NCI-H82 treated with DMSO at 0.1 percent for 48 hours (cell line): ENCODE measurements around the gene NDUFB3.
"Not testable (repeated sequence)": the region's sequence is repeated elsewhere in the genome, so short reads cannot be mapped to it uniquely, and the experiment has no call there.

Source experiments
- DNase-seq: peaks from one replicate; lab custom pipeline; 2025; ENCODE audit not compliant: unreplicated experiment; lab: John Stamatoyannopoulos, UW

The NDUFB3 gene

DNA sequence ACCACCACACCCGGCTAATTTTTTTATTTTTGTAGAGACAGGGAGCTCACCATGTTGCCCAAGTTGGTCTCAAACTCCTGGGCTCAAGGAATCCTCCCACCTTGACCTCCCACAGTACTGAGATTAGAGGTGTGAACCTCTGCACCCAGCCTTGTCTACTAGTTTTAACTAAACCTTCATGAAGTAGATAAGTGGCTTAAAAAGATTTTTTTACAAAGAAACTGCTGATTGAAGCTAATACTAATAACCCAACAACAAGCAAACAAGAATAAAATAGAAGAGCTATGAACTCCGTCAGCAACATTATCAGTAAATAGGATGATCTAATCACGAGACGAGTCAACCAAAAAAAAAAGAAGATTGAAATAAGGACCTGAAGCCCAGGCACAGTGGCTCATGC, 18.8 kb downstream of the NDUFB3 start:
- DNase-seq = no peak

DNA sequence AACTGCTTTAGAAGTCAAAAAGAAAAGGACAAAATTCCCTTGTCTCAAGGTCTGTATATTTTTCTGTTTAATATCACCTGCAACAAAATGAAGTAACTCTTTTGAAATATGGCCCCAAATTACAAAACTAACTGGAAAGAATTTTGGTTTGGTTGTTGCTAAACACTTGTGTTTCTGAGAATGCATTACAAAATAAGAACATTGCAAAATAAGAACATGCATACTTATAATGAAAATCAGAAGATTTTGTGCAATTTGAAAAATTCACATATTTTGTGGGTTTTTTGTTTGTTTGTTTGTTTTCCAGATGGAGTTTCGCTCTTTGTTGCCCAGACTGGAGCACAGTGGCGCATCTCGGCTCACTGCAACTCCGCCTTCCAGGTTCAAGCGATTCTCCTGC, 21.8 kb downstream of the NDUFB3 start:
- no peak for DNase-seq

DNA sequence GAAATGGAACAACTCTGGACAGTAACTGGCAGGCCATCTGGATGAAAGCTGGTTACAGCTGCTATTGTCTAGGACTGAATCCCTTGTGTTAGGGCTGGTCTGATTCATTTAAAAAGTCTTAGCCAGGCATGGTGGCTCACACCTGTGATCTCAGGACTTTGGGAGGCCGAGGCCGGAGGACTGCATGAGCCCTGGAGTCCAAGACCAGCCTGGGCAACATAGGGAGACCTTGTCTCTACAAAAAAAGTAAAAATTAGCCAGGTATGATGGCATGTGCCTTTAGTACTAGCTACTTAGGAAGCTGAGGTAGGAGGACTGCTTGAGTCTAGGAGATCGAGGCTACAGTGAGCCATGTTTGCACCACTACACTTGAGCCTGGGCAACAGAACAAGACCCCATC, 28.7 kb downstream of the NDUFB3 start:
- no peak for DNase-seq

DNA sequence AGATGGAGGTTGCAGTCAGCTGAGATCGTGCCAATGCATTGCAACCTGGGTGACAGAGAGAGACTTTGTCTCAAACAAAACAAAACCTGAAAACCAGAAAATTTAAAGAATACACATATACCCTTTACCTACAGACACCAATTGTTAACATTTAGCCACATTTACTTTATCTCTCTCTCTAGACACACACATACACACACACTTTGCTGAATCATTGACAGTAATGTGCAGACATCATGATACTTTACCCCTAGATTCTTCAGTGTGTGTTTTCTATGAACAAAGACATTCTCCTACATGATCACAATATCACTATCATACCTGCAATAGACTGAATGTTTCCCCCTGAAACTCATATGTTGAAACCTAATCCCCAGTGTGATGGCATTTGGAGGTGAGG, 34.0 kb downstream of the NDUFB3 start:
- DNase-seq = no peak

DNA sequence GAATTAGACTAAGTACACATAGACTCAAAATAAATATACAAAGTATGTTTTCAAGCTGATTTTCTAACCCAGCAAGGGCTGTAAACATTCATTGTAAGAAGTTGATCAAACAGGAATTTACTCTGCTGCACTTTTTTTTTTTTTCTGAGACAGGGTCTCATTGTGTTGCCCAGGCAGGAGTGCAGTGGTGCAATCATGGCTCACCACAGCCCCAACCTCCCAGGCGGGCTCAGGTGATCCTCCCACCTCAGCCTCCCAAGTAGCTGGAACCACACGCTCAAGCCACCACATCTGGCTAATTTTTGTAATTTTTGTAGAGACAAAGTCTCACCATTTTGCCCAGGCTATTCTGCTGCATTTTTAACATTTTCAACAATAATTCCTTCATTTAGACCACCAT, 35.8 kb downstream of the NDUFB3 start:
- DNase-seq = no peak

DNA sequence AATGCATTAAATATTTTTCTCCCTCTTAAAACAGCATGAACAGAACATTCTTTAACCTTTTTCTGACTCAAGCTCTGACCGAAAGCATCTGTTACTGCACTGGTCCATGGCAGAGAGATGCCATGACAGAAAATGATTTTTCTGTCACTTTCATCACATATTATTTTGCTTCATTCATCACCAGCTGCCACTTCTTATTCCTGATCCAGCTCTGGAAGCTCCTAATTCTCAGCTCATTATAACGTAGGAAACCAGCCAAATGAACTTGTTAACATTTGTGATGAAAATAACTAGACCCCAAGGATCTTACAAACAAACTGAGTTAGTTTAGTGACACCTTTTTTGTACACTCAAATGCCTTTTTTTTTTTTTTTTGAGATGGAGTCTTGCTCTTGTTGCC, 36.5 kb downstream of the NDUFB3 start:
- no peak for DNase-seq

DNA sequence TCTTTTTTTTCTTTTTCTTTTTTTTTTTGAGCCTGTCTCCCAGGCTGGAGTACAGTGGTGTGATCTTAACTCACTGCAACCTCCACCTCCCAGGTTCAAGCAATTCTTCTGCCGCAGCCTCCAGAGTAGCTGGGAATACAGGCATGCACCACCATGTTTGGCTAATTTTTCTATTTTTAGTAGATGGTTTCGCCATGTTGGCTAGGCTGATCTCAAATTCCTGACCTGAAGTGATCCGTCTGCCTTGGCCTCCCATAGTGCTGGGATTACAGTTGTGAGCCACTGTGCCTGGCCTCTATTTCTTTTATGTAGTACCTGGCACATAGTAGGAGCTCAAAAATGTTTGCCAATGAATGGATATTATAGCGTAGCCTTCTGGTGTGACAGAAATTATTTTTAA, 37.4 kb downstream of the NDUFB3 start:
- DNase-seq = no peak

DNA sequence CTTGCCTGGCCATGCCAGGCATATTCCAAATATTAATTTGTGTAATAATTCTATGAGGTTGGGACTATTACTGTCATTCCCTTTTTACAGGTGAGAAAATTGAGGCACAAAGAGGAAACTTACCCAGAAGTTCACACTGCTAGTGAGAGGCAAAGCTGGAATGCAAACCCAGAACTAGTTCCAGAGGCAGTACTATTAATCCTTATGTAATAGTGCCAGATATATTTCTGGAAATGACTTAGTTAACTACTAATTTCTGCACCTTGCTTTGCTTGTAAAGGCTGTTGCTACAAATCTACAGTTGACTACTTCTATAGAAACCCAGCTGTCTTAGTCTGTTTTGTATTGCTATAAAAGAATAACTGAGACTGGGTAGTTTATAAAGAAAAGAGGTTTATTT, 38.8 kb downstream of the NDUFB3 start:
- no peak for DNase-seq

DNA sequence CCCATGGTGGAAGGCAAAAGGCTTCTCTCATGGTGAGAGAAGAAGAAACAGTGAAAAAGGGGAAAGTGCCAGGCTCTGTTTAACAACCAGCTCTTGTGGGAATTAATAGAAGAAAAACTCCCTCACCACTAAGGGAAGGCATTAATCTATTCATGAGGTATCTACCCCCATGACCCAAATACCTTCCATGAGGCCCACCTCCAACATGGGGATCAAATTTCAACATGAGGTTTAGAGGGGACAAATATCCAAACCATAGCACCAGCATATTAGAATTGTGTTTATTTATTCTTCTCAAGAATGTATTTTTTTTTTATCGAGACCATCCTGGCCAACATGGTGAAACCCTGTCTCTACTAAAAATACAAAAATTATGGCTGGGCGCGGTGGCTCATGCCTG, 39.3 kb downstream of the NDUFB3 start:
- no peak for DNase-seq

DNA sequence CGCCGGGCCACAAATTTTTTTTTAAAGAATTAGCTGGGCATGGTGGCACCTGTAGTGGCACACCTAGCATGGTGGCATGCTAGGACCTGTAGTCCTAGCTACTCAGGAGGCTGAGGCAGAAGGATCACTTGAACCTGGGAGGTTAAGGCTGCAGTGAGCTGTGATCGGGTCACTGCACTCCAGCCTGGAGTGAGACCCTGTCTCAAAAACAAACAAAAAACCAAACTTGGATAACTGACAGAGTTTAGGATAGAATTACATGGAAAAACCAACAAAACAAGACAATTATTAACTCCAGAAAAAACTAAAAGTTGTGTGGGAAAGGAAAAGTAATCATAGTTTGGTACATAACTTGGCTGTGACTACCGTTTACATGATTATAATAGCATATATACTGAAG, 42.5 kb downstream of the NDUFB3 start:
- DNase-seq = no peak

DNA sequence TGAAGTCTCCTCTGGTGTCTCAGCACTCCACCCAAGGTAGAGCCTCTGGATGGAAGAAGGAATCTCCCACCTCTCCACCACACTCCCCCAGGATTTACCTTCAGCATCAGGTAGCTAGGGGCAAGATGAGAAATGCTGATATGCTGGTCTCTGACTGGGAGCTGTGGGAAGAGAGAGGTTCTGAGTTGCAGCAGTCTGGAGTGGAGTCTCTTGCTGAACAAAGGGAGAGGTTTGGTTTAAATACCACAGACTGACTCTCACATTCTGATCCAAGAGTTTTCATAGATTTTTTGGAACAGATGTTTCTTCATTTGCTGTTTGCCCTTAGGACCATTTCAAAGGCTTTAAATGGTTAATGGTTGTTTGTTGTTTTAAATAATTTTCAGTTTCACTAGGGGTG, 43.0 kb downstream of the NDUFB3 start:
- DNase-seq = no peak

DNA sequence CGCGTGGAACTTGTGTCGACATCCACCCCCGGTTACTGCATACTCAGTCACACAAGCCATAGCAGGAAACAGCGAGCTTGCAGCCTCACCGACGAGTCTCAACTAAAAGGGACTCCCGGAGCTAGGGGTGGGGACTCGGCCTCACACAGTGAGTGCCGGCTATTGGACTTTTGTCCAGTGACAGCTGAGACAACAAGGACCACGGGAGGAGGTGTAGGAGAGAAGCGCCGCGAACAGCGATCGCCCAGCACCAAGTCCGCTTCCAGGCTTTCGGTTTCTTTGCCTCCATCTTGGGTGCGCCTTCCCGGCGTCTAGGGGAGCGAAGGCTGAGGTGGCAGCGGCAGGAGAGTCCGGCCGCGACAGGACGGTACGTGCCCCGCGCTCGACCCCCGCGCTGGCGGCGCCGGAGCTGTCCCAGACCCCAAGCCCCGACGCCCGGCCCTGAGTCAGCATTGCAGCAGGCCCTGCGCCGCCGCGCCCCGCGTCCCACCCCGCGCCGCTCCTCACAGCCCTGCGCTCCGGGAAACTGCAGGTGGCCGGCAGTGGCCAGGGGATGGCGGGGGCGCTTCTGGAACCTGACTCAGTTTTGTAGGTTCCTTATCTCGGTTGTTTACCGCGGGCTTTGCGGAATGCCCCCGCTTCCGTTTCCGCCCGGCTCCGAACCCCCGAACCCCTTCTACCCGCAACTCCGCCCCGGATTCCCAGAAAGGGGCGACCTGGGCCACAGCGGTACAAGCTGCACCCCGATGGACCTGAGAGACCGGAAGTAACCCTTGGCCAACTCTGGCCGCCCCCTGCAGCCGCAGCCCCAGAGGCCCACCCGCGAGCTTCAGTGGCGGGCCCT, 44.5 kb downstream of the NDUFB3 start, which contains the start of gene CFLAR:
CFLAR (plus strand) TSS at position 50 of the 844 bp plus-strand sequence. CDS start 13,702 bp downstream, outside the sequence.
- DNase-seq = no peak

DNA sequence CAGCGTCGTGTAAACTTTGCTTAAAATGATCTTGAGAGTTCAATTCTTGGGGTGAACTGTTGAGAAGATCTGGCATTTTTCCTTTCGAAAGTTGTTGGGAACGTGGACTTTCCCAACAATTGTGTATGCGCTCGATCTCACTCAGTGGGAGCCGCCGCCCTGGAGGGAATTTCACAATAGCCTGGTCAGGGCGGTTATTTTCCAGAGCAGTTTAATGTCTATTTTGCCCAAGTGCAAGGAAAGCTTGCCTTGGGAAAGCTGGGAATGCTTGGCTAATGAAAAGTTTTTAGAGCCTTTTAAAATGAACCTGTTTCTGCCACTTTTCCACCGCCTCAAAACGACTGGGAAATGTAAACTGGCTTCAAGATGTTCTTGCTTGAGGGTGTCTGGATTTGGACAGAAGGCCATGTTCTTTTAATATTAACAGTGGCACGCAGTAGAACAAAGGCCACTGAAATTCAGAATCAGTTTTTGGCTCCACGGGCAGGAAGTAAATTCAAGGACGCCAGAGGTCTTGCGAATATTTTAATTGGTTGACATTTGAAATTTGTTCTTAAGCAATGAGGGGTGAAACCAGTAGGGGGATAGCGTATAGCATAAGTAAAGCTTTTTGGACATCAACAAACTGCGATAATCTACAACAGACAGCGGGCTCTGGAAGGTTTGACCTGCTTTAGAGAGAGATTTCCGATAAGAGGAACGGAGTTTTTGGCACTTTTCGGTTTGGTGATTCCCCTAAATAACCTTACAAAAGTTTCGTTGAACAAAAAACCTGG, 45.3 kb downstream of the NDUFB3 start:
- no peak for DNase-seq

DNA sequence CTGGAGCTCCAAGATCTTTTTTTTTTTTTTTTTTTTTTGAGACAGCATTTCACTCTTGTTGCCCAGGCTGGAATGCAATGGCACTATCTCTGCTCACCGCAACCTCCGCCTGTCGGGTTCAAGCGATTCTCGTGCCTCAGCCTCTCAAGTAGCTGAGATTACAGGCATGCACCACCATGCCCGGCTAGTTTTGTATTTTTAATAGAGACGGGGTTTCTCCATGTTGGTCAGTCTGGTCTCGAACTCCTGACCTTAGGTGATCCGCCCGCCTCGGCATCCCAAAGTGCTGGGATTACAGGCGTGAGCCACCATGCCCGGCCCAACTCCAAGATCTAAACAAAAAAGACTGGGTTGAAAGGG, 45.9 kb downstream of the NDUFB3 start:
- DNase-seq = not testable (repeated sequence)

DNA sequence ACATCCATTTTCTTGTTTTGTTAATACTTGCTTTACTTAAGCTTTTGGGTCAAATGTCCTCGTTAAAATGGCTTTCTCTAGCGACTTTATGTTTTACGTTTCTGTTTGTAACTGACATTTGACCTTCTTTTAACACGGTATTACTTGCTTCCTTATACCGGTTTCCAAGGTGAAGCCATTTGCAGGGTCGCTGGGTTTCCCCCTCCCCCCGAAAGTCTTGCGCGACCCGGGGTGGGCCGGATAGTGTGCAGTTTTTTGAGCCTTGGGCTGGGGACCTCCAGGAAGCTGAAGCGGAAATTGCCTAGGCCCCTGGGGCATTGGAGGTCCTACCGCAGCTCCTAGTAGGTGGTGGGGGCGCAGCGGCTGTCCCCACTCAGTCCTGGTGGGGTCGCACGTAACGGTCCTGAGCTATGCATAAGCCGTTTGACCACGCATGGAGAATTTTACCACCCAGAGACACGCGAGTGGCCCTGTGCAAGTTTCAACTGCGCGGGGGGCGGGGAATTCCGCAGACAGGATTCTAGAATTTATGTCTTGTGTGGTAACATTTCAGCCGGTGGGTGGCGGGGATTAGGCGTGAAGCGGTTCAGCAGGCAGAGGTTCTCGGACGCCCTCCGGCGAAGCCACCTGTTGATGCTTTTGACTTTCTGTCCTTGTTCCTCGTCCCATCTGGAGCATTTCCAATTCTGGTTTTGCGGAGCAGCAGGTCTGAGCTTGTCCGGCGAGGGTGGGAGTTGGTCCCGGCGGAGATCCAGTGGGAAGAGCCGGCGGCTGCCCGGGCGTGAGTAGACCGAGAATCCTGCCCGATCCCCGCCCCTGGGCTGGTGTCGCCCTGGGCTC, 46.5 kb downstream of the NDUFB3 start:
- no peak for DNase-seq

DNA sequence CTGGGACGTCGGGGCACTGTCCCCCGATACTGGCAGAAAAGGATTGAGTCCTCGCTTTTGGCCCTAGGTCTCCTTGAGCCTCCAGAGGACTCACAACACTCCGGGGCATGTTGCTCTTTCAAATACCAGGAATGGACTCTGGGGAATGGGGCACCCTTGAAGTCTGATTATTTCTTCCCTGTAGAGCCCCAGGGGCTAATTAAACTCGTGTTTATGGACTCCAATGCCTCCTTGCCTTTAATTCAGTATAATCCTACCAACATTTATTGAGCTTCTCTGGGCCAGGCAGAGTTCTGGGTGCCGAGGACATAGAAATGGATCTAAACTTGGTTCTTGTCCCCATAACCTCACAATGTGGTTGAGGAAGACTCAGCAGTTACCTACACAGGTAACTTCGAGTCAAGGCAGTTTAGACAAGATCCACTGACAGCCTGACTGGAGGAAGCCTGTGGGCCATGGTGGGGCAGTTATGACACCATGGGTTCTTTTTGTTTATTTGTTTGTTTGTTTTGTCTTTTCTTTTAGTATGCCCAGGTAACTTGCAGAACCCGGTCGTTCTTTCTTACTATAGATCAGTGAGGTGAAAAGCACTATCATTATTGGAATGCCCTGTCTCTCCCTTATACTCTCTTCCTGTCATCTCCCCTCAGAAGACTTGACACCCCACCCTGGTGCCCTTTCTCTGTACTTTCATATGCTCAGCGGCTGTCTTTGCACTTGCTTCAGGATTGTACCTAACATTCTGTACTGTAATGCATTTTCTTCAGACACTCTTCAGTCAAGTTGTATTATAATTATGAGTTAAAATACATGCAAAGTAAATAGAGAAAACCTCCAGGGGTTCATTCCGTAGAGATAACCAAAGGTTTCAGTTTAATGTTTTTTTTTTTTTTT, 47.4 kb downstream of the NDUFB3 start:
- DNase-seq = no peak

DNA sequence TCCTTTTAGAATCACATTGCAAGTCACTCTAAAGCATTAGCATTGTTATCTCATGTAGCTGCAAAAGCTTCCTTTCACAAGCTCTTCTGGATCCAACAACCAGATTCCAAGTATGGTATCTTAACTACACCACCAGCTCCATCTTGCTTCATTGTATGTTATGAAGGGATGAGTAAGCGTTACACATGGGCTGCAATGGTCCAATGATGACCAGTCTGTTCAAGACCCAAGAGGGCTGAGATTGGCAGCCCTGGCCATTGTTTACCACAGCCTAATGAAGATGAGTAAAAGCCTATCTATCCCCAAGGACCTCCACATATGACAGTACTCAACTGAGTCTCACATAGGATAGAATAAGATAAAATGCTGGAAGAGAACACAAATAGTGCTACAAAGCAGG, 50.5 kb downstream of the NDUFB3 start:
- no peak for DNase-seq

DNA sequence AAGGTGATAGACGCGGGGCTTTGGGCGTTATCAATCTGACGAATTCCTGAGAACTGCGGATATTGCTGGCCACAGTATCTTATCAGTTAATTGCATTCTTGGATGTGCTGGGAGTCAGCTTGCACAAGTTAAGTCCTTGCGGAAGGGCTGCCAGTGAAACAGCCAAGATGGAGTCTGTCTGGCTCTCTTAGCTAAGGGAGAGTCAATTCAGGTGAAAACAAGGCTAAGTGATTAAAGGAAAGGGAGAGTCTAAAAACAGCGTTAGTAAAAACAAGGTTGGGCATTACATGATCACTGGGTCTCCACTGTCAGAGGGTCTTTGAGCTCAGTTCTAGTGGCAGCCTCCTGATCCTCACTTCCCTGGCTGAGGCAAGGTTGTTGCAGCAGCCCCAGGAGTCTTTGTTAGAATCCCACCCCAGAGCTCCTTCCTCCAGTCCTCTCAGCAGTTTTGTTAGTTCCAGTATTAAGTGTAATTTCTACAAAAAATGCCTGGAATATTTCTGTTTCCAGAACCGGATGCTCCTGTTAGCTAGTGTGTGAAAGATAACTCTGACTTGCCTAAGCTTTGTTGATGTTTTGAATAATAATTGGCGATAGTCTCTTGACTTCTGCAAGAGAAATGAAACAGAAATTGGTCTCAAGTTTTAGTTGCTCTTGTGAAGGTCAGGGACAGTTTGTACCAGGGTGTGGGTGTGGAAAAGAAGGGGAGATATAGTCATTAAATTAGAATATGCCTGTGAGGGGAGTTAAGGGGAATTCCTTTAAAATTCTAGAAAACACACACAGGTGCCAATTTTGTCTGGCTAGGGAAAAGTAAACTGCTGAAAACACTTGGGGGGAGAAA, 54.7 kb downstream of the NDUFB3 start:
- DNase-seq = no peak

DNA sequence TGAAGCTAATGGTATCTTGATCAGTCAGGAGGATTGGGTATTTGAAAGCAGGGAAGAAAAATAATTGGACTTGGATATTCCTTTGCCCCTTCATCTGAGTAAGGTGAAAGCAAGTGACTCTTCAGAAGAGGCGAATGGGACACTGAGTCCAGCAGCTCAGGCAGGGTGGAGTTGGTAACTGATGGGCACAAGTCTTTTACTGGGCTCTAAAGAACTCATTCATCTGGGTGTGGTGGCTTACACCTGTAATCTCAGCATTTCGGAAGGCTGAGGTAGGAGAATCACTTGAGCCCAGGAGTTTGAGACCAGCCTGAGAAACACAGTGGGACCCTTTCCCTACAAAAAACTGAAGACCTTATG, 55.3 kb downstream of the NDUFB3 start:
- DNase-seq = no peak

DNA sequence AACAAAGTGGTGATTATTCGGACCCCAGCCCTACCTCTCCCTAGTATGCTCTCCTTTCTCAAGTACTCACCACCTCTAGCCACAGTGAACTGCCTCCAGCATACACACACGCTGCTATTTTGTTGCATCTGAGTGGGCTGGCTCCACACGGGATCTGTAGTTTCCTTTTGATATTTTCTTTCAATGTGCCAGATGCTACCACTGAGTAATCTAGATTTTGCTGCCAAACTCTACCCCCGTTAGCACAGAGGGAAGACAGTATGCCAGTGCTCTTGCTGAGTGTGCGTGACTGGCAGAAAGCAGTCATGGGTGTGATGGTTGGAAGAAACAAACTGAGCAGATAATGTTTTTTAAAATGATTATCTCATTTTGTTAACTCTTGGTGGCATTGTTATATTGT, 55.8 kb downstream of the NDUFB3 start:
- no peak for DNase-seq
